ENCODE data around the gene STK11IP.

GRCh38 chr2:219627103-219628100 lies 29.7 kb downstream of the STK11IP start, which contains the start of gene SLC4A3:
- TF ChIP-seq, protein P1, sequence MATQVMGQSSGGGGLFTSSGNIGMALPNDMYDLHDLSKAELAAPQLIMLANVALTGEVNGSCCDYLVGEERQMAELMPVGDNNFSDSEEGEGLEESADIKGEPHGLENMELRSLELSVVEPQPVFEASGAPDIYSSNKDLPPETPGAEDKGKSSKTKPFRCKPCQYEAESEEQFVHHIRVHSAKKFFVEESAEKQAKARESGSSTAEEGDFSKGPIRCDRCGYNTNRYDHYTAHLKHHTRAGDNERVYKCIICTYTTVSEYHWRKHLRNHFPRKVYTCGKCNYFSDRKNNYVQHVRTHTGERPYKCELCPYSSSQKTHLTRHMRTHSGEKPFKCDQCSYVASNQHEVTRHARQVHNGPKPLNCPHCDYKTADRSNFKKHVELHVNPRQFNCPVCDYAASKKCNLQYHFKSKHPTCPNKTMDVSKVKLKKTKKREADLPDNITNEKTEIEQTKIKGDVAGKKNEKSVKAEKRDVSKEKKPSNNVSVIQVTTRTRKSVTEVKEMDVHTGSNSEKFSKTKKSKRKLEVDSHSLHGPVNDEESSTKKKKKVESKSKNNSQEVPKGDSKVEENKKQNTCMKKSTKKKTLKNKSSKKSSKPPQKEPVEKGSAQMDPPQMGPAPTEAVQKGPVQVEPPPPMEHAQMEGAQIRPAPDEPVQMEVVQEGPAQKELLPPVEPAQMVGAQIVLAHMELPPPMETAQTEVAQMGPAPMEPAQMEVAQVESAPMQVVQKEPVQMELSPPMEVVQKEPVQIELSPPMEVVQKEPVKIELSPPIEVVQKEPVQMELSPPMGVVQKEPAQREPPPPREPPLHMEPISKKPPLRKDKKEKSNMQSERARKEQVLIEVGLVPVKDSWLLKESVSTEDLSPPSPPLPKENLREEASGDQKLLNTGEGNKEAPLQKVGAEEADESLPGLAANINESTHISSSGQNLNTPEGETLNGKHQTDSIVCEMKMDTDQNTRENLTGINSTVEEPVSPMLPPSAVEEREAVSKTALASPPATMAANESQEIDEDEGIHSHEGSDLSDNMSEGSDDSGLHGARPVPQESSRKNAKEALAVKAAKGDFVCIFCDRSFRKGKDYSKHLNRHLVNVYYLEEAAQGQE (tag by site-specific recombination; IDR thresholded peaks at IDR 0.05): no peak
- TF ChIP-seq, protein P2, sequence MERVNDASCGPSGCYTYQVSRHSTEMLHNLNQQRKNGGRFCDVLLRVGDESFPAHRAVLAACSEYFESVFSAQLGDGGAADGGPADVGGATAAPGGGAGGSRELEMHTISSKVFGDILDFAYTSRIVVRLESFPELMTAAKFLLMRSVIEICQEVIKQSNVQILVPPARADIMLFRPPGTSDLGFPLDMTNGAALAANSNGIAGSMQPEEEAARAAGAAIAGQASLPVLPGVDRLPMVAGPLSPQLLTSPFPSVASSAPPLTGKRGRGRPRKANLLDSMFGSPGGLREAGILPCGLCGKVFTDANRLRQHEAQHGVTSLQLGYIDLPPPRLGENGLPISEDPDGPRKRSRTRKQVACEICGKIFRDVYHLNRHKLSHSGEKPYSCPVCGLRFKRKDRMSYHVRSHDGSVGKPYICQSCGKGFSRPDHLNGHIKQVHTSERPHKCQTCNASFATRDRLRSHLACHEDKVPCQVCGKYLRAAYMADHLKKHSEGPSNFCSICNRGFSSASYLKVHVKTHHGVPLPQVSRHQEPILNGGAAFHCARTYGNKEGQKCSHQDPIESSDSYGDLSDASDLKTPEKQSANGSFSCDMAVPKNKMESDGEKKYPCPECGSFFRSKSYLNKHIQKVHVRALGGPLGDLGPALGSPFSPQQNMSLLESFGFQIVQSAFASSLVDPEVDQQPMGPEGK (tag by site-specific recombination; IDR thresholded peaks at IDR 0.05): peak; percentile 63
- TF ChIP-seq CTCF (tag by site-specific recombination; IDR thresholded peaks at IDR 0.05): peak; percentile 72
- no peak for TF ChIP-seq SETDB1 (IDR thresholded peaks at IDR 0.05; ENCODE audit: insufficient read length, low read length)
- no peak for TF ChIP-seq KLF16 (tag by site-specific recombination; IDR thresholded peaks at IDR 0.05)
- no peak for TF ChIP-seq TRIM28 (IDR thresholded peaks at IDR 0.05; ENCODE audit: borderline replicate concordance, low read length)
- no peak for TF ChIP-seq ZNF24 (tag by site-specific recombination; IDR thresholded peaks at IDR 0.05)
- TF ChIP-seq HOXA7 (CRISPR knock-in tag; IDR thresholded peaks at IDR 0.05; ENCODE audit: borderline replicate concordance): no peak
- TF ChIP-seq YY1 (tag by site-specific recombination; IDR thresholded peaks at IDR 0.05): no peak
- TF ChIP-seq SP2 (tag by site-specific recombination; IDR thresholded peaks at IDR 0.05): peak; percentile 33; the same call in 1 of the 2 replicates
- no peak for TF ChIP-seq ZNF280D (tag by site-specific recombination; IDR thresholded peaks at IDR 0.05)
- no peak for TF ChIP-seq ZNF223 (tag by site-specific recombination; IDR thresholded peaks at IDR 0.05)
- TF ChIP-seq ZNF600 (tag by site-specific recombination; IDR thresholded peaks at IDR 0.05): no peak
- no peak for TF ChIP-seq ZFP37 (tag by site-specific recombination; IDR thresholded peaks at IDR 0.05)

All from HEK293 (cell line).